Naive thymus-derived CD4-positive, alpha-beta T cell (primary cell): ENCODE data around the gene MARS1. TPM values are rescaled to one million over a fixed set of nuclear protein-coding genes. Genes with fewer than 3 reads are reported as not detected.

ENCODE experiments used
- ATAC-seq: fragments of 150-1000 bp; cut with Tn5 transposase; 2 replicates; pipeline ENCODE4 v1.10.0; 2021; ENCODE audit warnings: mild to moderate bottlenecking, moderate library complexity
- CTCF ChIA-PET: fragments of 350-600 bp; sonication (Branson Sonifier 250); formaldehyde crosslinking; loops from one replicate; lab custom pipeline; 2021; ENCODE audit warnings: antibody characterized with exemption; lab: Charles Lee
- POLR2A ChIA-PET: fragments of 350-600 bp; sonication (Branson Sonifier 250); formaldehyde crosslinking; loops from one replicate; lab custom pipeline; 2021; ENCODE audit warnings: antibody characterized with exemption, inconsistent platforms; lab: Charles Lee
- DNase-seq, 9 donors: peaks; one replicate each; pipeline versions ENCODE4 v3.0.0 to v3.0.0-alpha.2; 2020 to 2022; ENCODE audit warnings: mixed read lengths in 1 of 9
- H3K27ac ChIP-seq: one replicate; pipeline ENCODE4 v1.7.0; 2013; ENCODE audit warnings: mild to moderate bottlenecking, low read depth, low read length, moderate library complexity
- H3K27me3 ChIP-seq, 2 donors: one replicate each; pipeline ENCODE4 v1.7.0; 2013; ENCODE audit warnings: low read length in 2 of 2, mild to moderate bottlenecking in 2 of 2, moderate library complexity in 2 of 2; ENCODE audit not compliant: control insufficient read depth in 2 of 2, insufficient read depth in 2 of 2
- H3K36me3 ChIP-seq, 3 experiments: 1 replicate in 2 of 3; 2 replicates in 1 of 3; pipeline ENCODE4 v1.7.0; 2013; ENCODE audit warnings: low read length in 3 of 3, mild to moderate bottlenecking in 3 of 3, moderate library complexity in 1 of 3; ENCODE audit not compliant: insufficient read depth in 3 of 3, control insufficient read depth in 2 of 3
- H3K4me1 ChIP-seq, 2 donors: one replicate each; pipeline ENCODE4 v1.7.0; 2013; ENCODE audit warnings: low read length in 2 of 2, mild to moderate bottlenecking in 2 of 2, moderate library complexity in 1 of 2; ENCODE audit not compliant: control insufficient read depth in 2 of 2, insufficient read depth in 2 of 2
- H3K4me3 ChIP-seq: 2 replicates; pipeline ENCODE4 v1.7.0; 2013; ENCODE audit warnings: mild to moderate bottlenecking, low read length
- H3K9me3 ChIP-seq, 3 experiments: 1 replicate in 2 of 3; 2 replicates in 1 of 3; pipeline ENCODE4 v1.7.0; 2013; ENCODE audit warnings: low read length in 3 of 3; ENCODE audit not compliant: control insufficient read depth in 2 of 3
- H3K27ac Mint-ChIP-seq, 9 donors: one replicate each; pipeline ENCODE4 v1.8.0; 2020 to 2022; ENCODE audit warnings: mixed read lengths in 9 of 9, mild to moderate bottlenecking in 8 of 9, moderate library complexity in 5 of 9, inconsistent platforms in 2 of 9
- H3K27me3 Mint-ChIP-seq, 5 donors: one replicate each; pipeline ENCODE4 v1.8.0; 2021 to 2022; ENCODE audit warnings: mixed read lengths in 5 of 5, mild to moderate bottlenecking in 1 of 5
- H3K36me3 Mint-ChIP-seq, 5 donors: one replicate each; pipeline ENCODE4 v1.8.0; 2020 to 2022; ENCODE audit warnings: mixed read lengths in 5 of 5, mild to moderate bottlenecking in 3 of 5, inconsistent platforms in 1 of 5
- H3K4me1 Mint-ChIP-seq, 7 donors: one replicate each; pipeline ENCODE4 v1.8.0; 2020 to 2022; ENCODE audit warnings: mixed read lengths in 7 of 7, mild to moderate bottlenecking in 3 of 7, inconsistent platforms in 1 of 7
- H3K4me3 Mint-ChIP-seq, 10 donors: one replicate each; pipeline ENCODE4 v1.8.0; 2020 to 2022; ENCODE audit warnings: mild to moderate bottlenecking in 10 of 10, mixed read lengths in 10 of 10, moderate library complexity in 6 of 10, inconsistent platforms in 2 of 10
- H3K9me3 Mint-ChIP-seq, 11 donors: one replicate each; pipeline ENCODE4 v1.8.0; 2020 to 2022; ENCODE audit warnings: mixed read lengths in 11 of 11, mild to moderate bottlenecking in 4 of 11, inconsistent platforms in 1 of 11, moderate library complexity in 1 of 11
- intact Hi-C, 2 donors: fragments of 100-400 bp; cut with micrococcal nuclease; formaldehyde crosslinking; loops; one replicate each; pipeline ENCODE4 v1.15.1; 2023
- polyA plus RNA-seq, 2 donors: library from polyadenylated mRNA; unstranded; fragments of 300-500 nt; fragmentation: Illumina TruSeq; gene quantifications; one replicate each; pipeline ENCODE4 v1.2.3, GENCODE V29; 2021
- total RNA-seq, 6 experiments: library from RNA in 5 of 6; stranded (reverse) in 5 of 6; gene quantifications; 1 replicate in 5 of 6; 2 replicates in 1 of 6; pipeline ENCODE4 v1.2.3 and lab custom pipeline; 2021 to 2026

MARS1 gene
- total and polyA plus RNA-seq, 7 experiments from 2014 or later = 86.0 to 229 (median 184) TPM

- no peaks in the 10 kb centered on the region for H3K27me3 ChIP-seq
- no peaks in the 10 kb centered on the region for H3K27me3 Mint-ChIP-seq
- H3K4me1 Mint-ChIP-seq = peaks cover 0 to 4% (median 0%) of the 10 kb centered on the region in 7 donors
- H3K36me3 Mint-ChIP-seq = peaks cover 6 to 42% (median 19%) of the 10 kb centered on the region in 5 donors
- ChIA-PET CTCF (interaction anchor here (0.6 kb wide), 2 partner anchors 43 to 45 kb away, joined by 3 to 10 read pairs; no protein-coding TSS in a partner anchor), POLR2A (interaction anchor here (0.5 to 1.3 kb wide), 7 partner anchors 10 to 244 kb away, joined by 3 to 8 read pairs (median 3); no protein-coding TSS in a partner anchor)
- intact Hi-C loops = no loop called here
- no peak for ATAC-seq
- H3K4me3 Mint-ChIP-seq = no peak overlapping the region
- no peaks in the 10 kb centered on the region for H3K4me1 ChIP-seq
- H3K36me3 ChIP-seq = peaks cover 10 to 98% (median 34%) of the 10 kb centered on the region in 3 experiments
- peak overlapping the region in 3 of 9 donors; percentile 21 to 41 (median 22) for H3K27ac Mint-ChIP-seq
- DNase-seq = no peak
- no peak overlapping the region for H3K27ac ChIP-seq
- no peaks in the 10 kb centered on the region for H3K9me3 Mint-ChIP-seq
- no peak overlapping the region for H3K4me3 ChIP-seq
- no peaks in the 10 kb centered on the region for H3K9me3 ChIP-seq
Observed at GRCh38 chr12:57530396-57531142, 42.7 kb downstream of the MARS1 start.

GRCh38 chr12:57531836-57532235, 44.0 kb downstream of the MARS1 start:
- no peaks in the 10 kb centered on the region for H3K27me3 ChIP-seq
- ATAC-seq (no peak), DNase-seq (no peak)
- Mint-ChIP-seq H3K4me1 (peaks cover 0 to 4% (median 0%) of the 10 kb centered on the region in 7 donors), H3K9me3 (no peaks in the 10 kb centered on the region), H3K27me3 (no peaks in the 10 kb centered on the region), H3K36me3 (peaks cover 6 to 42% (median 19%) of the 10 kb centered on the region in 5 donors), H3K27ac (peak overlapping the region in 4 of 9 donors; percentile 25 to 45 (median 32)), H3K4me3 (no peak overlapping the region)
- no peak overlapping the region for H3K4me3 ChIP-seq
- intact Hi-C loops = no loop called here
- H3K9me3 ChIP-seq = no peaks in the 10 kb centered on the region
- POLR2A ChIA-PET = interaction anchor here (0.7 to 1.6 kb wide), 4 partner anchors 8 to 213 kb away, joined by 3 to 6 read pairs (median 4); partner anchors contain the start of genes ARHGAP9 and TSPAN31
- no peaks in the 10 kb centered on the region for H3K4me1 ChIP-seq
- H3K27ac ChIP-seq = no peak overlapping the region
- CTCF ChIA-PET = interaction anchor here (0.6 kb wide), 1 partner anchor 498 kb away, joined by 3 read pairs; no protein-coding TSS in a partner anchor
- H3K36me3 ChIP-seq = peaks cover 10 to 85% (median 31%) of the 10 kb centered on the region in 3 experiments

- DNase-seq (no peak), ATAC-seq (no peak)
- H3K4me1 ChIP-seq = no peaks in the 10 kb centered on the region
- Mint-ChIP-seq H3K9me3 (no peaks in the 10 kb centered on the region), H3K4me3 (no peak overlapping the region), H3K36me3 (peaks cover 6 to 50% (median 19%) of the 10 kb centered on the region in 5 donors), H3K27me3 (no peaks in the 10 kb centered on the region), H3K27ac (no peak overlapping the region), H3K4me1 (peaks cover 0 to 2% (median 0%) of the 10 kb centered on the region in 7 donors)
- CTCF ChIA-PET = interaction anchor here (0.6 kb wide), 1 partner anchor 46 kb away, joined by 3 read pairs; no protein-coding TSS in a partner anchor
- no peak overlapping the region for H3K27ac ChIP-seq
- intact Hi-C loops = no loop called here
- no peak overlapping the region for H3K4me3 ChIP-seq
- H3K36me3 ChIP-seq = peaks cover 10 to 75% (median 20%) of the 10 kb centered on the region in 3 experiments
- no peaks in the 10 kb centered on the region for H3K27me3 ChIP-seq
- POLR2A ChIA-PET = interaction anchor here (1.3 to 1.6 kb wide), 2 partner anchors 54 to 792 kb away, joined by 4 to 6 read pairs; partner anchors contain the start of gene ARHGAP9
- H3K9me3 ChIP-seq = no peaks in the 10 kb centered on the region
Observed at GRCh38 chr12:57533108-57533507, 45.2 kb downstream of the MARS1 start.

DNA sequence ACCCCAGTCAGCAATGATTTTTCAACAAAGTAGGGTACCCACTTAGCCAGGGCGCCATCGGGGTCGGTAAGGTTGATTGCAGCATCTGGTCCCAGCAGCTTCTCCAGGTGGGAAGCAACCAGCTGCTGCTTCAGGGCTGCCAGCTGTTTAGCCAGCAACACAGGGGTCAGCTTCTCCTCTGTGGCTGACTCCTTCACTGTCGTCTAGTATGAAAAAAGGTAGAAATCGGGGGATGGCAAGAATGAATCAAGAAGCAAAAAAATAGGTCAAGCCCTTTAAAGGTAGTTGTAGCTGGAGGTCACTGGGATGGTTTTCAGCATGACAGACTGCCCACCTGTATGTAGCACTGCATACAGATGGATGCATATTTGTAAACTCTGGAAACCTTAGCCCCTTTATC, 46.4 kb downstream of the MARS1 start:
- peaks cover 10 to 76% (median 20%) of the 10 kb centered on the region in 3 experiments for H3K36me3 ChIP-seq
- peaks cover 0 to 7% (median 3%) of the 10 kb centered on the region in 7 donors for H3K4me1 Mint-ChIP-seq
- H3K4me3 Mint-ChIP-seq = no peak overlapping the region
- peak overlapping the region in 1 of 9 donors; percentile 9 for H3K27ac Mint-ChIP-seq
- ChIA-PET CTCF (interaction anchor here (0.6 kb wide), 1 partner anchor 91 kb away, joined by 3 read pairs; no protein-coding TSS in a partner anchor), POLR2A (interaction anchor here (2.5 kb wide), 1 partner anchor 10 kb away, joined by 8 read pairs; no protein-coding TSS in a partner anchor)
- H3K27me3 ChIP-seq = no peaks in the 10 kb centered on the region
- H3K27me3 Mint-ChIP-seq = no peaks in the 10 kb centered on the region
- H3K9me3 ChIP-seq = no peaks in the 10 kb centered on the region
- peaks cover 6 to 48% (median 25%) of the 10 kb centered on the region in 5 donors for H3K36me3 Mint-ChIP-seq
- H3K27ac ChIP-seq = no peak overlapping the region
- no peaks in the 10 kb centered on the region for H3K9me3 Mint-ChIP-seq
- intact Hi-C loops = no loop called here
- H3K4me1 ChIP-seq = no peaks in the 10 kb centered on the region
- DNase-seq (no peak), ATAC-seq (no peak)
- H3K4me3 ChIP-seq = no peak overlapping the region

GRCh38 chr12:57534991-57535543, 47.2 kb downstream of the MARS1 start:
- Histone ChIP-seq H3K4me1 (no peaks in the 10 kb centered on the region), H3K27ac (no peak overlapping the region), H3K4me3 (no peak overlapping the region), H3K36me3 (peaks cover 10 to 70% (median 16%) of the 10 kb centered on the region in 3 experiments), H3K27me3 (no peaks in the 10 kb centered on the region), H3K9me3 (no peaks in the 10 kb centered on the region)
- H3K36me3 Mint-ChIP-seq = peaks cover 6 to 42% (median 21%) of the 10 kb centered on the region in 5 donors
- CTCF ChIA-PET = no interaction called here
- no peaks in the 10 kb centered on the region for H3K9me3 Mint-ChIP-seq
- DNase-seq (no peak), ATAC-seq (no peak)
- POLR2A ChIA-PET = interaction anchor here (2.5 kb wide), 1 partner anchor 11 kb away, joined by 8 read pairs; no protein-coding TSS in a partner anchor
- H3K4me1 Mint-ChIP-seq = peaks cover 0 to 7% (median 3%) of the 10 kb centered on the region in 7 donors
- intact Hi-C loops = no loop called here
- H3K4me3 Mint-ChIP-seq = no peak overlapping the region
- H3K27me3 Mint-ChIP-seq = no peaks in the 10 kb centered on the region
- H3K27ac Mint-ChIP-seq = no peak overlapping the region

- no peak for ATAC-seq
- Histone ChIP-seq H3K27me3 (no peaks in the 10 kb centered on the region), H3K4me3 (no peak overlapping the region), H3K9me3 (no peaks in the 10 kb centered on the region), H3K36me3 (peaks cover 3 to 60% (median 12%) of the 10 kb centered on the region in 3 experiments), H3K4me1 (no peaks in the 10 kb centered on the region), H3K27ac (no peak overlapping the region)
- H3K27ac Mint-ChIP-seq = peak overlapping the region in 4 of 9 donors; percentile 49 to 63 (median 58)
- H3K27me3 Mint-ChIP-seq = no peaks in the 10 kb centered on the region
- peaks cover 0 to 9% (median 5%) of the 10 kb centered on the region in 7 donors for H3K4me1 Mint-ChIP-seq
- no peak overlapping the region for H3K4me3 Mint-ChIP-seq
- no peaks in the 10 kb centered on the region for H3K9me3 Mint-ChIP-seq
- ChIA-PET CTCF (no interaction called here), POLR2A (interaction anchor here (0.6 to 2.5 kb wide), 2 partner anchors 12 to 227 kb away, joined by 3 to 8 read pairs; no protein-coding TSS in a partner anchor)
- intact Hi-C loops = no loop called here
- no peak for DNase-seq
- peaks cover 6 to 41% (median 21%) of the 10 kb centered on the region in 5 donors for H3K36me3 Mint-ChIP-seq
Observed at GRCh38 chr12:57535764-57536596, 48.1 kb downstream of the MARS1 start.
